Activated naive CD4-positive, alpha-beta T cell treated with anti-CD3 and anti-CD28 coated beads, Interleukin-2, amount 10 ng/mL, durations not matched to agents 7 days and 5 days (primary cell): ENCODE data around the gene CHRM4.

Experiments used
- CTCF ChIA-PET: fragments of 350-600 bp; sonication (Branson Sonifier 250); formaldehyde crosslinking; loops from one replicate; lab custom pipeline; 2021; ENCODE audit warnings: antibody characterized with exemption; lab: Charles Lee
- DNase-seq: peaks from one replicate; pipeline ENCODE4 v3.0.0-alpha.2; 2020
- H3K27ac Mint-ChIP-seq: one replicate; pipeline ENCODE4 v1.8.0; 2021; ENCODE audit warnings: mild to moderate bottlenecking, moderate library complexity, mixed read lengths
- H3K27me3 Mint-ChIP-seq: one replicate; pipeline ENCODE4 v1.8.0; 2021; ENCODE audit warnings: mild to moderate bottlenecking, mixed read lengths
- H3K36me3 Mint-ChIP-seq: one replicate; pipeline ENCODE4 v1.8.0; 2021; ENCODE audit warnings: mixed read lengths
- H3K4me1 Mint-ChIP-seq: one replicate; pipeline ENCODE4 v1.8.0; 2021; ENCODE audit warnings: mixed read lengths
- H3K4me3 Mint-ChIP-seq: one replicate; pipeline ENCODE4 v1.8.0; 2021; ENCODE audit warnings: mild to moderate bottlenecking, moderate library complexity, mixed read lengths
- H3K9me3 Mint-ChIP-seq: one replicate; pipeline ENCODE4 v1.8.0; 2021; ENCODE audit warnings: mixed read lengths

The CHRM4 gene

GRCh38 chr11:46417711-46418110 lies 26.1 kb upstream of the CHRM4 start:
- Mint-ChIP-seq H3K4me1 (peaks cover 21% of the 10 kb centered on the region), H3K36me3 (peaks cover 27% of the 10 kb centered on the region), H3K9me3 (no peaks in the 10 kb centered on the region), H3K27ac (no peak overlapping the region), H3K27me3 (no peaks in the 10 kb centered on the region), H3K4me3 (no peak overlapping the region)
- CTCF ChIA-PET: interaction anchor here (1.0 to 1.4 kb wide), 2 partner anchors 39 to 109 kb away, joined by 3 read pairs; no protein-coding TSS in a partner anchor
- DNase-seq: no peak

GRCh38 chr11:46414879-46415278 lies 23.3 kb upstream of the CHRM4 start:
- no peaks in the 10 kb centered on the region for H3K27me3 Mint-ChIP-seq
- peaks cover 29% of the 10 kb centered on the region for H3K36me3 Mint-ChIP-seq
- no peaks in the 10 kb centered on the region for H3K9me3 Mint-ChIP-seq
- CTCF ChIA-PET: no interaction called here
- peaks cover 21% of the 10 kb centered on the region for H3K4me1 Mint-ChIP-seq
- no peak overlapping the region for H3K27ac Mint-ChIP-seq
- H3K4me3 Mint-ChIP-seq: no peak overlapping the region
- DNase-seq: no peak

- Mint-ChIP-seq H3K27me3 (no peaks in the 10 kb centered on the region), H3K9me3 (no peaks in the 10 kb centered on the region), H3K4me1 (peaks cover 21% of the 10 kb centered on the region), H3K4me3 (no peak overlapping the region), H3K36me3 (peaks cover 31% of the 10 kb centered on the region), H3K27ac (peak overlapping the region; percentile 8)
- CTCF ChIA-PET: interaction anchor here (2.5 kb wide), 1 partner anchor 76 kb away, joined by 8 read pairs; no protein-coding TSS in a partner anchor
- no peak for DNase-seq
Measured at GRCh38 chr11:46414466-46414796, 22.9 kb upstream of the CHRM4 start.

- Mint-ChIP-seq H3K27ac (peak overlapping the region; percentile 8), H3K9me3 (no peaks in the 10 kb centered on the region), H3K27me3 (no peaks in the 10 kb centered on the region), H3K4me1 (peaks cover 21% of the 10 kb centered on the region), H3K4me3 (no peak overlapping the region), H3K36me3 (peaks cover 32% of the 10 kb centered on the region)
- DNase-seq: peak; percentile 35
- CTCF ChIA-PET: interaction anchor here (2.5 kb wide), 1 partner anchor 76 kb away, joined by 8 read pairs; no protein-coding TSS in a partner anchor
Measured at GRCh38 chr11:46413760-46414465, 22.3 kb upstream of the CHRM4 start.

GRCh38 chr11:46410021-46410420 lies 18.4 kb upstream of the CHRM4 start:
- CTCF ChIA-PET: interaction anchor here (1.1 kb wide), 1 partner anchor 96 kb away, joined by 3 read pairs; no protein-coding TSS in a partner anchor
- no peak for DNase-seq
- H3K4me1 Mint-ChIP-seq: peaks cover 18% of the 10 kb centered on the region
- peaks cover 25% of the 10 kb centered on the region for H3K36me3 Mint-ChIP-seq
- H3K4me3 Mint-ChIP-seq: no peak overlapping the region
- no peaks in the 10 kb centered on the region for H3K9me3 Mint-ChIP-seq
- H3K27me3 Mint-ChIP-seq: no peaks in the 10 kb centered on the region
- no peak overlapping the region for H3K27ac Mint-ChIP-seq

GRCh38 chr11:46408407-46408986 lies 16.9 kb upstream of the CHRM4 start:
- Mint-ChIP-seq H3K4me3 (no peak overlapping the region), H3K27ac (no peak overlapping the region)
- CTCF ChIA-PET: no interaction called here

GRCh38 chr11:46407635-46408034 lies 16.1 kb upstream of the CHRM4 start:
- Mint-ChIP-seq H3K27me3 (no peaks in the 10 kb centered on the region), H3K4me1 (no peaks in the 10 kb centered on the region), H3K4me3 (no peak overlapping the region), H3K9me3 (no peaks in the 10 kb centered on the region), H3K27ac (no peak overlapping the region), H3K36me3 (peaks cover 26% of the 10 kb centered on the region)
- DNase-seq: no peak
- CTCF ChIA-PET: no interaction called here

More at GRCh38 chr11:46408407-46408986, 16.9 kb upstream of the CHRM4 start:
- Mint-ChIP-seq H3K36me3 (peaks cover 22% of the 10 kb centered on the region), H3K27me3 (no peaks in the 10 kb centered on the region), H3K4me1 (peaks cover 4% of the 10 kb centered on the region), H3K9me3 (no peaks in the 10 kb centered on the region)
- no peak for DNase-seq

GRCh38 chr11:46404476-46405017 lies 13.0 kb upstream of the CHRM4 start:
- H3K27me3 Mint-ChIP-seq: no peaks in the 10 kb centered on the region
- H3K36me3 Mint-ChIP-seq: peaks cover 20% of the 10 kb centered on the region
- CTCF ChIA-PET: no interaction called here
- no peaks in the 10 kb centered on the region for H3K9me3 Mint-ChIP-seq
- H3K4me3 Mint-ChIP-seq: no peak overlapping the region
- no peak for DNase-seq
- no peaks in the 10 kb centered on the region for H3K4me1 Mint-ChIP-seq
- H3K27ac Mint-ChIP-seq: no peak overlapping the region

- CTCF ChIA-PET: no interaction called here
- Mint-ChIP-seq H3K4me1 (no peaks in the 10 kb centered on the region), H3K9me3 (no peaks in the 10 kb centered on the region), H3K27ac (no peak overlapping the region), H3K27me3 (no peaks in the 10 kb centered on the region), H3K4me3 (no peak overlapping the region), H3K36me3 (peaks cover 17% of the 10 kb centered on the region)
- DNase-seq: no peak
Measured at GRCh38 chr11:46402957-46403902, 11.7 kb upstream of the CHRM4 start.

GRCh38 chr11:46397526-46397925 lies 6.0 kb upstream of the CHRM4 start:
- Mint-ChIP-seq H3K36me3 (peaks cover 10% of the 10 kb centered on the region), H3K27me3 (peaks cover 22% of the 10 kb centered on the region), H3K4me3 (no peak overlapping the region), H3K4me1 (peaks cover 8% of the 10 kb centered on the region), H3K27ac (no peak overlapping the region), H3K9me3 (no peaks in the 10 kb centered on the region)
- DNase-seq: no peak
- CTCF ChIA-PET: interaction anchor here (1.5 kb wide), 1 partner anchor 9 kb away, joined by 5 read pairs; no protein-coding TSS in a partner anchor

GRCh38 chr11:46393759-46394158 lies 2.2 kb upstream of the CHRM4 start:
- H3K27ac Mint-ChIP-seq: no peak overlapping the region
- H3K4me1 Mint-ChIP-seq: peaks cover 26% of the 10 kb centered on the region
- no peaks in the 10 kb centered on the region for H3K9me3 Mint-ChIP-seq
- peaks cover 9% of the 10 kb centered on the region for H3K36me3 Mint-ChIP-seq
- peaks cover 56% of the 10 kb centered on the region for H3K27me3 Mint-ChIP-seq
- no peak overlapping the region for H3K4me3 Mint-ChIP-seq
- DNase-seq: no peak
- CTCF ChIA-PET: no interaction called here

GRCh38 chr11:46393231-46393616 lies 1.6 kb upstream of the CHRM4 start:
- Mint-ChIP-seq H3K27ac (no peak overlapping the region), H3K9me3 (no peaks in the 10 kb centered on the region), H3K36me3 (peaks cover 9% of the 10 kb centered on the region), H3K4me1 (peaks cover 30% of the 10 kb centered on the region), H3K4me3 (peak overlapping the region; percentile 48), H3K27me3 (peaks cover 61% of the 10 kb centered on the region)
- CTCF ChIA-PET: interaction anchor here (1.0 to 1.2 kb wide), 3 partner anchors 10 to 143 kb away, joined by 3 to 4 read pairs (median 4); no protein-coding TSS in a partner anchor
- DNase-seq: no peak

GRCh38 chr11:46392421-46393230 lies 1.1 kb upstream of the CHRM4 start:
- DNase-seq: peak; percentile 87
- Mint-ChIP-seq H3K9me3 (no peaks in the 10 kb centered on the region), H3K4me3 (peak overlapping the region; percentile 48), H3K4me1 (peaks cover 34% of the 10 kb centered on the region), H3K36me3 (peaks cover 9% of the 10 kb centered on the region), H3K27ac (no peak overlapping the region), H3K27me3 (peaks cover 67% of the 10 kb centered on the region)
- CTCF ChIA-PET: interaction anchor here (0.7 to 1.2 kb wide), 4 partner anchors 9 to 149 kb away, joined by 3 to 4 read pairs (median 4); no protein-coding TSS in a partner anchor
